IPS-18a (cell line): Measurements from ENCODE around the gene MIR17HG.
A peak's percentile ranks its signal among the peaks of the same experiment; 100 is the strongest.

Experiments
- H3K27ac ChIP-seq: one replicate; pipeline ENCODE4 v1.5.1; 2013; ENCODE audit warnings: low read length
- H3K27me3 ChIP-seq: one replicate; pipeline ENCODE4 v1.6.1; 2013; ENCODE audit warnings: mild to moderate bottlenecking, low read length; ENCODE audit not compliant: control insufficient read depth, insufficient read depth
- H3K36me3 ChIP-seq: one replicate; pipeline ENCODE4 v1.6.1; 2013; ENCODE audit warnings: low read depth, low read length; ENCODE audit not compliant: control insufficient read depth
- H3K4me1 ChIP-seq: one replicate; pipeline ENCODE4 v1.6.1; 2013; ENCODE audit warnings: low read depth, low read length; ENCODE audit not compliant: control insufficient read depth
- H3K4me3 ChIP-seq: one replicate; pipeline ENCODE4 v1.5.1; 2013; ENCODE audit warnings: low read length
- H3K9ac ChIP-seq: one replicate; pipeline ENCODE4 v1.6.1; 2013; ENCODE audit warnings: mild to moderate bottlenecking, low read length, moderate library complexity
- H3K9me3 ChIP-seq: one replicate; pipeline ENCODE4 v1.6.1; 2013; ENCODE audit warnings: low read depth, low read length; ENCODE audit not compliant: control insufficient read depth

Gene MIR17HG

GRCh38 chr13:91372911-91373310 lies 25.4 kb downstream of the MIR17HG start:
- H3K9ac ChIP-seq, result no peak overlapping the region
- H3K9me3 ChIP-seq, result no peaks in the 10 kb centered on the region
- H3K4me3 ChIP-seq, result no peak overlapping the region

GRCh38 chr13:91375116-91375729 lies 27.7 kb downstream of the MIR17HG start:
- Histone ChIP-seq H3K4me1 (no peaks in the 10 kb centered on the region), H3K9me3 (no peaks in the 10 kb centered on the region), H3K27me3 (no peaks in the 10 kb centered on the region)

More at GRCh38 chr13:91372911-91373310, 25.4 kb downstream of the MIR17HG start:
- Histone ChIP-seq H3K36me3 (no peaks in the 10 kb centered on the region), H3K27me3 (no peaks in the 10 kb centered on the region), H3K4me1 (no peaks in the 10 kb centered on the region), H3K27ac (no peak overlapping the region)

DNA sequence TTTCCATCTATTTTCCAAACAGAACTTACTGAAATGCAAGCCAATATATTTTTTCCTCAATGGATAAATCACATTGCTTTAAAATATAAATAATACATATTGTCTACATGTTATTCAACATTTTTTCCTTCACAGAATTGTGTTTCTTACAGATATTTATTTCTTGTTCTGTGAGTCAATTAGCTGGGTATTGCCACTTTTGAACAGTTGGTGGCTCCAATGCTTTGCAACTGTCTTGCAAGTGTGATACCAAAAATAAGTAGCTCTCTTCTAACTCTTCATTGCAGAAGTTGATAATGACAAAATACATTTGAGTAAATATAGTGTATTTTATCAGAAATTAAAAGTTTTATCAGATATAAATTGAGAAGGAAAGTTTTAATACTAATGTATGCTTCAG lies 33.9 kb downstream of the MIR17HG start:
- no peak overlapping the region for H3K4me3 ChIP-seq
- no peak overlapping the region for H3K27ac ChIP-seq
- H3K27me3 ChIP-seq, result no peaks in the 10 kb centered on the region
- H3K9ac ChIP-seq, result no peak overlapping the region
- H3K4me1 ChIP-seq, result no peaks in the 10 kb centered on the region
- no peaks in the 10 kb centered on the region for H3K9me3 ChIP-seq
- H3K36me3 ChIP-seq, result no peaks in the 10 kb centered on the region

More at GRCh38 chr13:91375116-91375729, 27.7 kb downstream of the MIR17HG start:
- Histone ChIP-seq H3K9ac (no peak overlapping the region), H3K27ac (no peak overlapping the region), H3K4me3 (no peak overlapping the region), H3K36me3 (no peaks in the 10 kb centered on the region)

DNA sequence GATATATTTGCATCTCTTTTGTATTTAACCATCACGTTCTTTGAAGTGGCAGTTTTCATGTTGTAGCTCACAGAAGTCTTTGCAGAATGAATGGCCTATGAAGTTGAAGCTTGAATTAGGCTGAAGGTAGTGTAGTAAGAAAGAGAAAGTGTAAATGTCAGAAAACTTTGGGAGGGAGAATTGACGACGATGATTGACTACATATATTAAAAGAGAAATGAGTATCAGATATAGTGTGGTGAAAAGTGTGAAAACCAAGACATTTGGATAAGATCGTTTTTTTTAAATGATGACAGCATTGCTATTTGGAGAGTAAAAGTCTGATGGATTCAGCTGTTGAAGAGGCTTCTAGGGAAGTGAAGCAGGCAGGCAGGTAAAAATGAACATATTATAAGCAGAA lies 36.3 kb downstream of the MIR17HG start:
- Histone ChIP-seq H3K9ac (no peak overlapping the region), H3K27ac (no peak overlapping the region), H3K4me1 (no peaks in the 10 kb centered on the region), H3K4me3 (no peak overlapping the region), H3K9me3 (no peaks in the 10 kb centered on the region), H3K27me3 (no peaks in the 10 kb centered on the region), H3K36me3 (no peaks in the 10 kb centered on the region)

- Histone ChIP-seq H3K9ac (no peak overlapping the region), H3K27ac (no peak overlapping the region), H3K9me3 (no peaks in the 10 kb centered on the region), H3K36me3 (no peaks in the 10 kb centered on the region), H3K4me1 (no peaks in the 10 kb centered on the region), H3K27me3 (no peaks in the 10 kb centered on the region), H3K4me3 (no peak overlapping the region)
These were observed 37.4 kb downstream of the MIR17HG start for GRCh38 chr13:91384896-91385295.

GRCh38 chr13:91389186-91389585 lies 41.7 kb downstream of the MIR17HG start:
- Histone ChIP-seq H3K27ac (no peak overlapping the region), H3K36me3 (no peaks in the 10 kb centered on the region), H3K9me3 (no peaks in the 10 kb centered on the region), H3K27me3 (no peaks in the 10 kb centered on the region), H3K9ac (no peak overlapping the region), H3K4me1 (no peaks in the 10 kb centered on the region), H3K4me3 (no peak overlapping the region)

DNA sequence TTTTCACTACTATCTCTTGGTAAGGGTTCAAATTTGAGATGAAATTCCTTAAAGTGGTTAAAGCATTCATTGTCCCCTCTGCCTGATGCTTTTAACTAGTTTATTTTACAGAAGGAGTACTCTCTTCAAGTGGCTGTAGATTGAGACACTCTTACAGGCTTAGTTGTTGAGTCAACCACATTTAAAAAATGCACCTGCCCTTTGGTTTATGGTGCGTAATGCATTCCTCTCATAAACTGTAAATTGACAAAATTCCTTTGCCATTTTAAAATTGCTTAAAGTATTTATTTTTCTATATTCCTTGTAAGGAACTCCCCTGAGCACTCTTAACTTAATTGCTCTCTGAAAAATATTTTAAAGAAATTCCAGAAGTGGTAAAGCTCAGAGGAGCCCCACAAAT lies 50.1 kb downstream of the MIR17HG start:
- no peak overlapping the region for H3K4me3 ChIP-seq
- peaks cover 50% of the 10 kb centered on the region for H3K27me3 ChIP-seq
- no peak overlapping the region for H3K27ac ChIP-seq
- H3K9ac ChIP-seq, result no peak overlapping the region
- H3K4me1 ChIP-seq, result peaks cover 3% of the 10 kb centered on the region
- H3K36me3 ChIP-seq, result no peaks in the 10 kb centered on the region
- H3K9me3 ChIP-seq, result no peaks in the 10 kb centered on the region

- Histone ChIP-seq H3K27ac (no peak within 1 kb of the TSS), H3K4me3 (peak within 1 kb of the TSS; percentile 75), H3K9ac (no peak within 1 kb of the TSS)
These were observed 51.1 kb downstream of the MIR17HG start, which contains the start of gene GPC5 for GRCh38 chr13:91398413-91399188. Gene GPC5 (plus strand): TSS chr13:91398621.

DNA sequence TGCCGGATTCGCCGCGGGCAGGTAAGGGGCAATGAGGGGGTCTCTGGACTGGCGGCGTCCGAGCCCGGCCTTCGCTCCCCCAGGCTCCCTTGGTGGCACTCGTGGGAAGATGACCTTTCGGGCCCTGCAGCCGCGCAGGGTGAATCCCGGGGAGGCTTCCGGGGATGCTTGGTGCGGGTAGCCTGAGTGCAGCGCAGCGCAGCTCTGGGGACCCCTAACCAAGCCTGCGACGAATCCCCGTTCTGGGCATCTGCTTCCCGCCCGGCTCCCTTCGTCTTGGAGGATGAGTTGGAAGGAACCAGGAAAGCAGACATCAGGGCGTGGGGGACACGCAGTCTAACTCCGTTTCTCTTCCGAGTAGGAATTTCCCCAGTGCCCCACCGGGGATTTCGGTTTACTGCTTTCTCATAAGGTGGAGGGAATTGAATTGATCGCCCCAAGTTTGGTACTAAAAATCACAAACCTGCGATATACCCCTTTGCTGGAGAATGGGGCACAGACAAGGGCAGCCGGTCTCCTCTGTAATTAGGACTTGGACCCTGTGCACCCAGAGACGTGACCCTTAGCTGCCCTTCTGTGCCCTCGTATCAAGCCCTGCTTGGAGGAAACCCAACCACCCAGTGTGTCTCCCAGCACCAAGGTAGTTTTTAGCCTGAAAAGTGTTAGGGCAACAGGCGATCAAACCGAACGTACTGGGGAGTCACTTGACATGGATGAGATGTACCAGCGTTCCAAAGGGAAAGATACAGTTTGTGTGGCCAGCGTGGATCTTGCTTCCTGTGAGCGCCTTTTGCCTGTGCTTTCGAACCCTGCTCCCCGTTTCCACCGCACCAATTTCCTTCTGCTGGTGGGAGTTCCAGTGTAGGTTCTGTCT lies 51.9 kb downstream of the MIR17HG start:
- no peak overlapping the region for H3K27ac ChIP-seq
- H3K9me3 ChIP-seq, result no peaks in the 10 kb centered on the region
- H3K4me1 ChIP-seq, result peaks cover 3% of the 10 kb centered on the region
- H3K27me3 ChIP-seq, result peaks cover 50% of the 10 kb centered on the region
- no peaks in the 10 kb centered on the region for H3K36me3 ChIP-seq
- peak overlapping the region; percentile 75 for H3K4me3 ChIP-seq
- no peak overlapping the region for H3K9ac ChIP-seq

More at GRCh38 chr13:91398413-91399188, 51.1 kb downstream of the MIR17HG start, which contains the start of gene GPC5:
- no peaks in the 10 kb centered on the region for H3K9me3 ChIP-seq
- peaks cover 3% of the 10 kb centered on the region for H3K4me1 ChIP-seq
- H3K27me3 ChIP-seq, result peaks cover 50% of the 10 kb centered on the region
- H3K36me3 ChIP-seq, result no peaks in the 10 kb centered on the region

DNA sequence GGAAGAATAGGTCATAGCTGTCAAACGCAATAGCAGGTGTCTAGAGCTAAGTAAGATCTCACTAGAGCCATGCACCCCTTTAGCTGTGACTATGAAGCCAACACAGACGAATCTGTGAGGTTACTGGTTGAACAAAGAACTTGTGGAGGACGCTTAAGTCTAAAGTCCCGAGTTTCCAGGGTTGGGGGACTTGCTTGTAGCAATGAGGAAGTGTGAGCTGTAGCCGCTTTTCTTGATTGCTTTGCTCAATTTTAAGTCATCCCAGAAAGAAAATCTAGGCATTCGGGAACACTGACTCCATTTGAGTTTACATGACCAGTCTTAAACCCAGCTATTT lies 52.5 kb downstream of the MIR17HG start:
- Histone ChIP-seq H3K9me3 (no peaks in the 10 kb centered on the region), H3K4me1 (peaks cover 3% of the 10 kb centered on the region), H3K27ac (no peak overlapping the region), H3K27me3 (peaks cover 50% of the 10 kb centered on the region), H3K4me3 (no peak overlapping the region), H3K36me3 (no peaks in the 10 kb centered on the region), H3K9ac (no peak overlapping the region)

- no peaks in the 10 kb centered on the region for H3K9me3 ChIP-seq
- no peaks in the 10 kb centered on the region for H3K36me3 ChIP-seq
- H3K27ac ChIP-seq, result no peak overlapping the region
- no peak overlapping the region for H3K4me3 ChIP-seq
- H3K4me1 ChIP-seq, result peaks cover 3% of the 10 kb centered on the region
- H3K27me3 ChIP-seq, result peaks cover 50% of the 10 kb centered on the region
- H3K9ac ChIP-seq, result no peak overlapping the region
These were observed 53.2 kb downstream of the MIR17HG start for GRCh38 chr13:91400671-91401070.
